ENCODE data around the gene CMC4.

DNA sequence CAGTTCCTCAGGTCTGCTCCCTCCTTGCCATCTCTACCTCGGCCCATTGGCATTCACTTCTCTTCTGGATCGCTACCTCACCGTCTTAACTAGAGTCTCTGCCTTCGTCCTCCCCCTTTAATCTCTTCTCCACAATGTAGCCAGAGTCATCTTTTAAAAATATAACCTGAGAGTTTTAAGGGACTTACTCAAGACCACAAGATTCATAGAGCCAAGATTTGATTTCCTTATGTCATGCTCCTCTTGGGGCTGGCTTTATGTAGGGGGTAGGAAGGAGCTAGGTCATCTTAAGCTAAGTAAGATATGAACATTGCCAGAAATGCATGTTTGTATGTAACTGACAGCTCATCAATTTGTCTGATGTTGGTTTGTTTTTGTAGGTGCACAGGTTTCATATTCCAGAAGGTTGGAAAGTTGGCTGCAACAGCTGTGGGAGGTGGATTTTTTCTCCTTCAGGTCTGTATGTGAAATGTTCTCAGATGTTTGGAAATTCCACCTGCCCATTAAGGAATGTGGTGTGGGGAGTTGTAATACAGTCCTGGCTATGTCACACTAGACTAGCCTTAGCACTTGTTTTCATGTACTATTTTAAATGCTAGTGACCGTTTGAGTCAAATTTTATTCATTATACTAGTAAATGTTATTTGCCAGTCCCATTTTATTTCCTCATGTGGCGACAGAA, 24.7 kb downstream of the CMC4 start:
- no peak for TF ChIP-seq POLR2AphosphoS5 (IDR thresholded peaks at IDR 0.05; ENCODE audit: low read depth, low read length)
- TF ChIP-seq, protein P1, sequence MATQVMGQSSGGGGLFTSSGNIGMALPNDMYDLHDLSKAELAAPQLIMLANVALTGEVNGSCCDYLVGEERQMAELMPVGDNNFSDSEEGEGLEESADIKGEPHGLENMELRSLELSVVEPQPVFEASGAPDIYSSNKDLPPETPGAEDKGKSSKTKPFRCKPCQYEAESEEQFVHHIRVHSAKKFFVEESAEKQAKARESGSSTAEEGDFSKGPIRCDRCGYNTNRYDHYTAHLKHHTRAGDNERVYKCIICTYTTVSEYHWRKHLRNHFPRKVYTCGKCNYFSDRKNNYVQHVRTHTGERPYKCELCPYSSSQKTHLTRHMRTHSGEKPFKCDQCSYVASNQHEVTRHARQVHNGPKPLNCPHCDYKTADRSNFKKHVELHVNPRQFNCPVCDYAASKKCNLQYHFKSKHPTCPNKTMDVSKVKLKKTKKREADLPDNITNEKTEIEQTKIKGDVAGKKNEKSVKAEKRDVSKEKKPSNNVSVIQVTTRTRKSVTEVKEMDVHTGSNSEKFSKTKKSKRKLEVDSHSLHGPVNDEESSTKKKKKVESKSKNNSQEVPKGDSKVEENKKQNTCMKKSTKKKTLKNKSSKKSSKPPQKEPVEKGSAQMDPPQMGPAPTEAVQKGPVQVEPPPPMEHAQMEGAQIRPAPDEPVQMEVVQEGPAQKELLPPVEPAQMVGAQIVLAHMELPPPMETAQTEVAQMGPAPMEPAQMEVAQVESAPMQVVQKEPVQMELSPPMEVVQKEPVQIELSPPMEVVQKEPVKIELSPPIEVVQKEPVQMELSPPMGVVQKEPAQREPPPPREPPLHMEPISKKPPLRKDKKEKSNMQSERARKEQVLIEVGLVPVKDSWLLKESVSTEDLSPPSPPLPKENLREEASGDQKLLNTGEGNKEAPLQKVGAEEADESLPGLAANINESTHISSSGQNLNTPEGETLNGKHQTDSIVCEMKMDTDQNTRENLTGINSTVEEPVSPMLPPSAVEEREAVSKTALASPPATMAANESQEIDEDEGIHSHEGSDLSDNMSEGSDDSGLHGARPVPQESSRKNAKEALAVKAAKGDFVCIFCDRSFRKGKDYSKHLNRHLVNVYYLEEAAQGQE (IDR thresholded peaks at IDR 0.05; ENCODE audit: insufficient read depth in 1 of 2, low read depth in 2 of 2, low read length in 2 of 2), result no peak
- TF ChIP-seq SIN3A (IDR thresholded peaks at IDR 0.05; ENCODE audit: borderline replicate concordance, insufficient read depth, low read length), result no peak
- TF ChIP-seq TAF1 (IDR thresholded peaks at IDR 0.05; ENCODE audit: borderline replicate concordance, insufficient read depth, low read length), result no peak
- no peak for TF ChIP-seq FOXP2 (optimal IDR thresholded peaks at IDR 0.05; ENCODE audit: borderline replicate concordance, extremely low read depth, extremely low read length, insufficient read depth)

All from PFSK-1 (cell line).